AG09319 (cell line): ENCODE results near the gene RGL1.

Source experiments
- DNase-seq: peaks from one replicate; pipeline ENCODE4 v3.0.0-alpha.2; 2010; ENCODE audit warnings: low read depth; ENCODE audit errors: extremely low read depth
- CTCF ChIP-seq: IDR thresholded peaks from 2 replicates; pipeline ENCODE4 v1.5.1; 2011; ENCODE audit warnings: low read depth, mild to moderate bottlenecking, inconsistent platforms, low read length, moderate library complexity

Gene RGL1

GRCh38 chr1:183844806-183845205, 39.9 kb downstream of the RGL1 start:
- DNase-seq = no peak
- no peak for TF ChIP-seq CTCF

GRCh38 chr1:183845681-183846080, 40.8 kb downstream of the RGL1 start:
- DNase-seq = no peak

GRCh38 chr1:183847641-183848040, 42.7 kb downstream of the RGL1 start:
- TF ChIP-seq CTCF = no peak
- DNase-seq = no peak

More at GRCh38 chr1:183845681-183846080, 40.8 kb downstream of the RGL1 start:
- no peak for TF ChIP-seq CTCF

GRCh38 chr1:183850852-183851251, 45.9 kb downstream of the RGL1 start:
- TF ChIP-seq CTCF = no peak
- no peak for DNase-seq

GRCh38 chr1:183859119-183859518, 54.2 kb downstream of the RGL1 start:
- no peak for TF ChIP-seq CTCF
- no peak for DNase-seq

- no peak for TF ChIP-seq CTCF
- no peak for DNase-seq
Observed at GRCh38 chr1:183859831-183860230, 54.9 kb downstream of the RGL1 start.

- TF ChIP-seq CTCF = no peak
- no peak for DNase-seq
Observed at GRCh38 chr1:183862967-183863366, 58.0 kb downstream of the RGL1 start.
